ENCODE measurements around the gene SPEN.
A peak's percentile ranks its signal among the peaks of the same experiment; 100 is the strongest.

- 0 out of 2 replicates have a peak, but pooled peaks have one; percentile 14 for TF ChIP-seq POLR2A (IDR thresholded peaks at IDR 0.05; ENCODE audit: low read depth, low read length)
- TF ChIP-seq TAF1 (IDR thresholded peaks at IDR 0.05; ENCODE audit: borderline replicate concordance, low read depth, low read length), result no peak
- no peak for TF ChIP-seq POLR2AphosphoS5 (IDR thresholded peaks at IDR 0.05; ENCODE audit: low read depth, low read length)
Observed at GRCh38 chr1:15885701-15886610, 38.4 kb downstream of the SPEN start.
